ENCODE data around the gene VARS2.

Gene VARS2

DNA sequence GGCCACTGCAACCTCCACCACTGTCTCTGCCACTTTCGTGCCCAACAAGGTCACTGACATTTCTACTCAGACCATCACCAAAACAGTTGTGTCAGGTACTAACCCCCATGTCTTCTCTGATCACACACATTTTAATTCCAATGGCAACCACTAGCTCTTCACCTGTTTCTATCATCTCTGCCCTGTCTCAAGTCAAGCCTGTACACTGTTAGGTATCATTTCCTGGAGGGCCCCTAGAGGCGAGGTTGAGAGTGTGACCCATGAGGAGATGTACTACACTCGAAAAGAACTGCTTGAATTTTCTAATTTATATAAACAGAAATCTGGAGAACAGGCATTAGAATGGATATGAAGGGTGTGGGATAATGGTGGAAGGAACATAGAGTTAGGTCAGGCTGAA, 52.1 kb downstream of the VARS2 start:
- DNase-seq = no peak

DNA sequence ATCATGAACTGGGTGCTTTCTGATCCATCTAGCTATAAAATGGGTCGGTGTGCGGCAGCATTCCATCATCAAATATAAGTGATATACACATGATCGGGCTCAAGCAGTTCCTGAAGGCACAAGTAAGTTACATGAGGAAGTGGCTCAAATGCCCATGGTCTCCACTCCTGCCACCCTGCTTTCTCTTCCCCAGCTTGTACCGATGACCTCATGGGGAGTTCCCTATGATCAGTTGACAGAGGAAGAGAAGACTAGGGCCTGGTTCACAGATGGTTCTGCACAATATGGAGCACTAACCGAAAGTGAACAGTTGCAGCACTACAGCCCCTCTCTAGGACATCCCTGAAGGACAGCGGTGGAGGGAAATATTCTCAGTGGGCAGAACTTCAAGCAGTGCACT, 55.1 kb downstream of the VARS2 start:
- DNase-seq = peak; percentile 87

DNA sequence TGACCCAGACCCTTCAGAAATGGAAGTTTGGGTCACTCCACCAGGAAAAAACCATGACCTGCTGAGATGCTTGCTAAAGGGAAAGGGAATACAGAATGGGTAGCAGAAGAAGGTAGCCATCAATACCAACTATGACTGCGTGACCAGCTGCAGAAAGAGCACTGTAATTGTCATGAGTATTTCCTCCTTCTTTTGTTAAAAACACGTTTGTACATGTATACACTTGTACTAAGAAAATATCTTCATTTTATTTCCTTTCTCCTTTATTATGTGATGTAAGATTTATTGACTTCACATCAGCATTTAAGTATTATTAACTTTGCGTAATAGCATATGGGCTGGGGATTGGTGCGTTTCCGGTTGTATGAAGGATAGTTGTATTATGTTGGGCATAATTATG, 56.9 kb downstream of the VARS2 start:
- no peak for DNase-seq

DNA sequence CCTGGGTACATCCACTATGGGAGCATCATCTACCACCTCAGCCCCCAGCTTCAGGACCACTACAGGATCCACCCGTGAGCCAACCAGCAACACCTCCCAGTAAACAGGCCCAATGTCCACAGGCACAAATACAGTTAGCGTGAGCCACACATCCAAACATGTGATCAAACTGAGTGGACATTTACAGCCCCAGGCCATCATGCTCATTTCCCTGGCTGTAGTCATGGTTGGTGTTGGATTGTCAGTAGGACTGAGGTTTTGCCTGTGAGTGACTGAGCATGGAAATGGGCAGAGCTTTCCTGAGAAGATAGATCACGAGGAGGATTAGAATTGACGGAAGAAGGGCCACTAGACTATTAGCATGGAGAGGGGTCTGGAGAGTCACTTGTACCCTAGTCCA, 58.8 kb downstream of the VARS2 start:
- DNase-seq = no peak

DNA sequence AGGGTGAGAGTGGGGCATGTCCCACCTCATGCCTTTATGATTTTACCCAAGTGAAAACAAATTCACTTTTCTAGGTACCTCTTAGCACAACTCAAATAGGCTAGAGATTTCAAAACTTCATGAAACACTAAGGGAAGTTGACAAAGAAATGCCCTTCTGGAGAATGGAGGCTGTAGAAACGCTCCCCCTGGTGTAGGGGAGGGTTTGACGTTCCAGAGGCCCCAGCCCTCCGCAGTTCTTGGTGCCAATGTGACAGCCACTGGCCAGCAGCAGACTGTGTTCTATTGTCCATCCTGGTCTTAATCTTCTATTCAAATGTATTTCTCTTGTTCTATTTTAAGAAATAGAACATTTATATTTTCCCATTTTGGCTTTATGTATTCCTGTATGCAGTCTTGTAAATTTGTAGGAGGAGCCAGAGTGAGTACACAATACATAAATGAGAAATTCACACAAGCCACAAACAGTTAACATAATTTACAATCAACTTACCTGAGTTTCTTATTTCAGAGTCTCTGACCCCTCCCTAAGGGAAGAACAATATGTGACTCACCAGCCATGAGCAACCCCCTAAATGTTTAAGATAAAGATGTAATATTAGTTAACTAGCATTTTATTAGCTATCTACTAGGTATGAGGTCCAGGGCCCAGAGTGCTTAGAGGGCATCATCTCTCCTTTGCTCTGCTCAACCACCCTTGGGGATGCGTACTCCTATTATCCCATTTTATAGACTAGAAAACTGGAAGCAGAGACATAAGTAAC, 60.6 kb downstream of the VARS2 start:
- DNase-seq = no peak
